Astrocyte of the spinal cord (primary cell): ENCODE data around the gene CLDN18.

Source experiments
- DNase-seq: peaks from one replicate; pipeline ENCODE4 v3.0.0; 2011; ENCODE audit warnings: low read depth, low spot score
- H3K4me3 ChIP-seq: 2 replicates; pipeline ENCODE4 v1.5.1; 2011; ENCODE audit warnings: low read depth, mild to moderate bottlenecking, low read length, moderate library complexity
- in situ Hi-C: cut with HindIII; loops from 2 replicates; pipeline ENCODE4 v1.10.0; 2017; ENCODE audit warnings: low sequenced_read_pairs
- TF ChIP-seq, protein P1 (sequence below): IDR thresholded peaks from 2 replicates; pipeline ENCODE4 v1.5.1; 2012; ENCODE audit warnings: low read depth, mild to moderate bottlenecking, low read length, inconsistent platforms

Gene CLDN18

DNA sequence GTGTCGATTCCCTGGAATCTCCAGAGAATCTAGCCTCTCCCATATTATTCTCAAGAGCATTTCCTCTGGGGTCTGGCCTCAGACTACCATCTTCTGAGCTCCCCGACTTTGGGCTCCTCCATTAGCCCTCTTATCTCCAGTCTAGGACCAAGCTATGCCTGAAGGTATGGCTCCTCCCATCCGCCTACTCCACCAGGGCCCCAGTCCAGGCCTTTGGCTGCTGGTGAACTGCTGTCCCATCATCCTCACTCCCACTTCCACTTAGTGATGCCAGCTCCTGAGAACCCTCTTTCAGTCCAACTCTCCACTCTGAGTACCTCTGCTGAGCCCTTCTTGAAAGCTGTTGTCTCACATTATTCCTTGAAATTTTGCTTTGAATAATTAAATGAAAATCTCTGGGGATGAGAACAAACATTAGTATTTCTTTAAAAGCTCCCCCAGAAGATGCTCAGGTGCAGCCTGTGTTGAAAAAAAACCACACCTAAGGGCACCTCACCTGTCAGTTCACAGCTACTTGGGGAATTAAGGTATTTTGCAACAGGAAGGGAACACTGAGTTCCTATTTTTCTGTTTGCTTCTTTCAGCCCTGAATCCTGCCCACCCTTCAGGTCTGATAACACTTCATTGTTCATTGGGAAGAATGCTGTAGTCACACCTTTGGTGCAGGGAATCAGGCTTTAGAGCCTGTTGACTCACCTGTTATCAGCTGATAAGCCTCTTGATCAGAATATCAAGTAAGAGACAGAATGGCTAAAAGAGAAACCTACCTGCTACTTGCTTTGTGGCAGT is 9.5 kb downstream of the CLDN18 start:
- no peak for DNase-seq
- no peak overlapping the region for H3K4me3 ChIP-seq
- TF ChIP-seq, protein P1, sequence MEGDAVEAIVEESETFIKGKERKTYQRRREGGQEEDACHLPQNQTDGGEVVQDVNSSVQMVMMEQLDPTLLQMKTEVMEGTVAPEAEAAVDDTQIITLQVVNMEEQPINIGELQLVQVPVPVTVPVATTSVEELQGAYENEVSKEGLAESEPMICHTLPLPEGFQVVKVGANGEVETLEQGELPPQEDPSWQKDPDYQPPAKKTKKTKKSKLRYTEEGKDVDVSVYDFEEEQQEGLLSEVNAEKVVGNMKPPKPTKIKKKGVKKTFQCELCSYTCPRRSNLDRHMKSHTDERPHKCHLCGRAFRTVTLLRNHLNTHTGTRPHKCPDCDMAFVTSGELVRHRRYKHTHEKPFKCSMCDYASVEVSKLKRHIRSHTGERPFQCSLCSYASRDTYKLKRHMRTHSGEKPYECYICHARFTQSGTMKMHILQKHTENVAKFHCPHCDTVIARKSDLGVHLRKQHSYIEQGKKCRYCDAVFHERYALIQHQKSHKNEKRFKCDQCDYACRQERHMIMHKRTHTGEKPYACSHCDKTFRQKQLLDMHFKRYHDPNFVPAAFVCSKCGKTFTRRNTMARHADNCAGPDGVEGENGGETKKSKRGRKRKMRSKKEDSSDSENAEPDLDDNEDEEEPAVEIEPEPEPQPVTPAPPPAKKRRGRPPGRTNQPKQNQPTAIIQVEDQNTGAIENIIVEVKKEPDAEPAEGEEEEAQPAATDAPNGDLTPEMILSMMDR, result no peak
- in situ Hi-C loops, result no loop called here

DNA sequence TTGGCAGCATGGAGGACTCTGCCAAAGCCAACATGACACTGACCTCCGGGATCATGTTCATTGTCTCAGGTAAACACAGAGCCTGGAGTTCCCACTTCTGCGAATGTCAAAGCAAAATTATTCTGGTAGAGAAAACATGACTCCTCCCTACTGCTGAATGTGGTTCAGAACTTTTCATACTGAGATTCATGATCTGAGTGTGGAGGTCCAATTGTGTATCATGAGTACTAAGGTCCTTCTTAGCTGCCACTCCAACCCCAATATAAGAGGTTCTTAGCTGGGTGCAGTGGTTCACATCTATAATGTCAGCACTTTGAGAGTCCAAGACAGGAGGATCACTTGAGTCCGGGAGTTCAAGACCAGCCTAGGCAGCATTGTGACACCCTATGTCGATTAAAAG is 13.8 kb downstream of the CLDN18 start:
- no peak overlapping the region for H3K4me3 ChIP-seq
- no peak for DNase-seq
- in situ Hi-C loops, result no loop called here
- TF ChIP-seq, protein P1, result no peak

DNA sequence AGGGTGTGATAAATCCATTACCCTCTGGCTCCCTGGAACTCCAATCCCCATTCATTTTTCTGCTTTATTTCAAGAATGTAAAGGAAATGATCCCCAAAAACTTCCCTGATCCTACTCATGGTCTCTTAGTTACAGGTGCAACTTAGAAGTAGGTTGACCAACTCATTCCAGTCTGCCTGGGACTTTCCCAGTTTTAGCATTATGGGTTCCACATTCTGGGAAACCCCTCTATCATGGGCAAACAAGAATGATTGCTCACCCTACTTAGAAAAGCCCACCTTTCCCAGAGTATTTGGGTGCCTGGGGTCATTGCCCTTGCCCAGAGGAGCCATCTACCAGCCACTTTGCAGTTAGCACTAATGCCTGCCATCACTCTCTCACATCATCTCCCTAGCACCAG is 15.6 kb downstream of the CLDN18 start:
- TF ChIP-seq, protein P1, result no peak
- no peak overlapping the region for H3K4me3 ChIP-seq
- in situ Hi-C loops, result no loop called here
- DNase-seq, result no peak

DNA sequence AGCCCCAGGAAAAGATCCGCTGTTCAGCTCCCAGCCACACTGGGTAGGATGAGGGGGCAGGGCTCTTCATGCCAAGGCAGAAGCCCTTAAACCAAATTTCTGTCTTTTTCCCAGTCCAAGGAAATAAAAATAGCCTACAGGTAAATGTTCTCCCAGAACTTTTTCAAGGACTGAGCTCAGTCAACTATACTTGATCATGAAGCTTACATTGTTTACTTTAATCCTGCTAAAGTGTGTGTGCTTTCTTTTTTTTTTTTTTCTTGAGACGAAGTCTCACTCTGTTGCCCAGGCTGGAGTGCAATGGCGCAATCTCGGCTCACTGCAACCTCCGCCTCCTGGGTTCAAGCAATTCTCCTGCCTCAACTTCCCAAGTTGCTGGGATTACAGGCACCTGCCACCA is 17.9 kb downstream of the CLDN18 start:
- in situ Hi-C loops, result no loop called here
- TF ChIP-seq, protein P1, result no peak
- H3K4me3 ChIP-seq, result no peak overlapping the region
- no peak for DNase-seq

DNA sequence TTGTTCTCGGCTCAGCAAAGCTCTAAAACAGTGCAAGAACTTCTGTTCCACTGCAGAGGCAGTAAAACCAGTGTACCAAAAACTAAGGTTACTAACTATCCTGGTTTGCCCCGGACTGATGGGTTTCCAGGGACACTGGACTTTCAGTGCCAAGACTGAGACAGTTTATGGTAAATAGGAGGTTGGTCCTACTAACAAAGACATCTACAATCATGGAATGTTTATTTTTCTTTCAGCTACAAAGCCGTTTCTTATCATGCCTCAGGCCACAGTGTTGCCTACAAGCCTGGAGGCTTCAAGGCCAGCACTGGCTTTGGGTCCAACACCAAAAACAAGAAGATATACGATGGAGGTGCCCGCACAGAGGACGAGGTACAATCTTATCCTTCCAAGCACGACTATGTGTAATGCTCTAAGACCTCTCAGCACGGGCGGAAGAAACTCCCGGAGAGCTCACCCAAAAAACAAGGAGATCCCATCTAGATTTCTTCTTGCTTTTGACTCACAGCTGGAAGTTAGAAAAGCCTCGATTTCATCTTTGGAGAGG is 20.8 kb downstream of the CLDN18 start:
- no peak overlapping the region for H3K4me3 ChIP-seq
- in situ Hi-C loops, result no loop called here
- no peak for DNase-seq
- TF ChIP-seq, protein P1, result no peak

DNA sequence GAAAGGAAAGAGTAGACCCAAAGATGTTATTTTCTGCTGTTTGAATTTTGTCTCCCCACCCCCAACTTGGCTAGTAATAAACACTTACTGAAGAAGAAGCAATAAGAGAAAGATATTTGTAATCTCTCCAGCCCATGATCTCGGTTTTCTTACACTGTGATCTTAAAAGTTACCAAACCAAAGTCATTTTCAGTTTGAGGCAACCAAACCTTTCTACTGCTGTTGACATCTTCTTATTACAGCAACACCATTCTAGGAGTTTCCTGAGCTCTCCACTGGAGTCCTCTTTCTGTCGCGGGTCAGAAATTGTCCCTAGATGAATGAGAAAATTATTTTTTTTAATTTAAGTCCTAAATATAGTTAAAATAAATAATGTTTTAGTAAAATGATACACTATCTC is 21.6 kb downstream of the CLDN18 start:
- in situ Hi-C loops, result no loop called here
- DNase-seq, result no peak
- H3K4me3 ChIP-seq, result no peak overlapping the region
- TF ChIP-seq, protein P1, result no peak
